ENCODE measurements around the gene PEX11G.
A peak's percentile ranks its signal among the peaks of the same experiment; 100 is the strongest.

- no peak for TF ChIP-seq POLR2A (IDR thresholded peaks at IDR 0.05; ENCODE audit: control extremely low read depth in 1 of 2, low read depth in 2 of 2, low read length in 2 of 2)
- no peak for TF ChIP-seq SP2 (IDR thresholded peaks at IDR 0.05; ENCODE audit: low read length)
- TF ChIP-seq SIN3A (conservative IDR thresholded peaks at IDR 0.05 in 1 of 2, IDR thresholded peaks at IDR 0.05 in 1 of 2; ENCODE audit: low read depth in 1 of 2, low read length in 2 of 2) = no peak
- TF ChIP-seq EZH2 (IDR thresholded peaks at IDR 0.05; ENCODE audit: low read depth, low read length, severe bottlenecking) = no peak
- no peak for TF ChIP-seq HDAC2 (IDR thresholded peaks at IDR 0.05; ENCODE audit: borderline replicate concordance in 1 of 2, low read depth in 2 of 2, low read length in 2 of 2)
- TF ChIP-seq, protein P1, sequence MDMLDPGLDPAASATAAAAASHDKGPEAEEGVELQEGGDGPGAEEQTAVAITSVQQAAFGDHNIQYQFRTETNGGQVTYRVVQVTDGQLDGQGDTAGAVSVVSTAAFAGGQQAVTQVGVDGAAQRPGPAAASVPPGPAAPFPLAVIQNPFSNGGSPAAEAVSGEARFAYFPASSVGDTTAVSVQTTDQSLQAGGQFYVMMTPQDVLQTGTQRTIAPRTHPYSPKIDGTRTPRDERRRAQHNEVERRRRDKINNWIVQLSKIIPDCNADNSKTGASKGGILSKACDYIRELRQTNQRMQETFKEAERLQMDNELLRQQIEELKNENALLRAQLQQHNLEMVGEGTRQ (IDR thresholded peaks at IDR 0.05; ENCODE audit: low read length) = no peak
- no peak for TF ChIP-seq BCL11A (IDR thresholded peaks at IDR 0.05; ENCODE audit: low read depth in 2 of 2, low read length in 2 of 2)
- TF ChIP-seq ZNF274 (IDR thresholded peaks at IDR 0.05; ENCODE audit: borderline replicate concordance, extremely low read depth, low read length) = no peak
- TF ChIP-seq, protein P2, sequence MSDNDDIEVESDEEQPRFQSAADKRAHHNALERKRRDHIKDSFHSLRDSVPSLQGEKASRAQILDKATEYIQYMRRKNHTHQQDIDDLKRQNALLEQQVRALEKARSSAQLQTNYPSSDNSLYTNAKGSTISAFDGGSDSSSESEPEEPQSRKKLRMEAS (IDR thresholded peaks at IDR 0.05) = no peak
- peak; percentile 41 to 68 (median 64) for TF ChIP-seq CTCF (IDR thresholded peaks at IDR 0.05; ENCODE audit: control extremely low read depth in 1 of 3, insufficient read depth in 1 of 3, low read depth in 1 of 3, low read length in 3 of 3)
- no peak for TF ChIP-seq POLR2AphosphoS5 (IDR thresholded peaks at IDR 0.05; ENCODE audit: low read depth, low read length)
These were observed 8.5 kb upstream of the PEX11G start for GRCh38 chr19:7497292-7497691.
